Cardiac muscle cell (in vitro differentiated cells and primary cell): ENCODE data around the gene PBX2. TPM values are rescaled to one million over a fixed set of nuclear protein-coding genes. Genes with fewer than 3 reads are reported as not detected.
"Not testable (repeated sequence)": the region's sequence is repeated elsewhere in the genome, so short reads cannot be mapped to it uniquely, and the experiment has no call there.

ENCODE experiments used
- DNase-seq, 2 donors: peaks; one replicate each; pipeline versions ENCODE4 v3.0.0 to v3.0.0-alpha.2; 2010 to 2017; ENCODE audit warnings: low read depth in 1 of 2, low spot score in 1 of 2
- H3K27ac ChIP-seq: fragments of 200-600 bp; sonication (generic); 2 replicates; pipeline ENCODE4 v1.5.1; 2016
- H3K27me3 ChIP-seq: fragments of 200-600 bp; sonication (generic); 2 replicates; pipeline ENCODE4 v1.6.0; 2016; ENCODE audit warnings: control low read depth
- H3K36me3 ChIP-seq: fragments of 200-600 bp; sonication (generic); 2 replicates; pipeline ENCODE4 v1.5.1; 2016; ENCODE audit warnings: control low read depth
- H3K4me1 ChIP-seq: fragments of 200-600 bp; sonication (generic); 2 replicates; pipeline ENCODE4 v1.8.1; 2017; ENCODE audit warnings: low read depth, mild to moderate bottlenecking, mixed run types
- H3K4me3 ChIP-seq: fragments of 200-600 bp; sonication (generic); 2 replicates; pipeline ENCODE4 v1.5.1; 2016; ENCODE audit warnings: mild to moderate bottlenecking
- H3K9me3 ChIP-seq: fragments of 200-600 bp; sonication (generic); 2 replicates; pipeline ENCODE4 v1.5.1; 2017; ENCODE audit warnings: low read depth, mild to moderate bottlenecking, control low read depth
- CTCF ChIP-seq: IDR thresholded peaks from 2 replicates; pipeline ENCODE4 v1.5.1; 2012; ENCODE audit warnings: low read depth, mild to moderate bottlenecking, low read length
- polyA plus RNA-seq: library from polyadenylated mRNA; unstranded; fragments of >200 nt; fragmentation: Nextera tagmentation; extraction: Ambion mirVana; gene quantifications from 2 replicates; pipeline ENCODE4 v1.2.1, GENCODE V29; 2016
- total RNA-seq: library from RNA; depleted of rRNA; stranded (reverse); fragments of >200 nt; gene quantifications from 2 replicates; pipeline ENCODE4 v1.2.3, GENCODE V29; 2016

The PBX2 gene
- total and polyA plus RNA-seq, 2 experiments from 2014 or later = 17.3 to 124 TPM

- DNase-seq = no peak
- H3K27ac ChIP-seq = peak overlapping the region; percentile 76
- H3K4me3 ChIP-seq = no peak overlapping the region
- no peak for TF ChIP-seq CTCF
- peaks cover 15% of the 10 kb centered on the region for H3K36me3 ChIP-seq
- no peaks in the 10 kb centered on the region for H3K9me3 ChIP-seq
- H3K4me1 ChIP-seq = peaks cover 4% of the 10 kb centered on the region
- H3K27me3 ChIP-seq = no peaks in the 10 kb centered on the region
Observed at GRCh38 chr6:32187009-32187709, 2.8 kb downstream of the PBX2 start.

GRCh38 chr6:32186151-32186840, 3.7 kb downstream of the PBX2 start:
- Histone ChIP-seq H3K27ac (peak overlapping the region; percentile 76), H3K36me3 (peaks cover 15% of the 10 kb centered on the region)
- not testable (repeated sequence) for DNase-seq, H3K27me3 ChIP-seq, H3K9me3 ChIP-seq, H3K4me3 ChIP-seq, H3K4me1 ChIP-seq

GRCh38 chr6:32185681-32186131, 4.3 kb downstream of the PBX2 start:
- peak overlapping the region; percentile 76 for H3K27ac ChIP-seq
- peak; percentile 74 to 93 for DNase-seq

GRCh38 chr6:32184084-32184640, 5.8 kb downstream of the PBX2 start, which contains the start of gene AGER:
TSS of gene AGER (minus strand) at chr6:32184253. CDS start at chr6:32184222, 31 bp downstream.
- no peak for DNase-seq
- TF ChIP-seq CTCF = no peak
- H3K36me3 ChIP-seq = peaks cover 15% of the 10 kb centered on the region
- H3K27me3 ChIP-seq = no peaks in the 10 kb centered on the region
- H3K9me3 ChIP-seq = no peaks in the 10 kb centered on the region
- peak within 1 kb of the TSS; percentile 71 for H3K27ac ChIP-seq
- H3K4me1 ChIP-seq = peaks cover 8% of the 10 kb centered on the region
- no peak within 1 kb of the TSS for H3K4me3 ChIP-seq

More at GRCh38 chr6:32185681-32186131, 4.3 kb downstream of the PBX2 start:
- H3K9me3 ChIP-seq, H3K27me3 ChIP-seq, H3K4me3 ChIP-seq, H3K4me1 ChIP-seq: not testable (repeated sequence)
- H3K36me3 ChIP-seq = peaks cover 15% of the 10 kb centered on the region

GRCh38 chr6:32183483-32184083, 6.4 kb downstream of the PBX2 start:
- no peaks in the 10 kb centered on the region for H3K9me3 ChIP-seq
- no peaks in the 10 kb centered on the region for H3K27me3 ChIP-seq
- DNase-seq = no peak
- peak overlapping the region; percentile 71 for H3K27ac ChIP-seq
- peaks cover 9% of the 10 kb centered on the region for H3K4me1 ChIP-seq
- H3K36me3 ChIP-seq = peaks cover 15% of the 10 kb centered on the region
- no peak for TF ChIP-seq CTCF
- H3K4me3 ChIP-seq = no peak overlapping the region

GRCh38 chr6:32183030-32183429, 7.0 kb downstream of the PBX2 start:
- Histone ChIP-seq H3K4me1 (peaks cover 6% of the 10 kb centered on the region), H3K27ac (peak overlapping the region; percentile 71), H3K27me3 (no peaks in the 10 kb centered on the region), H3K9me3 (no peaks in the 10 kb centered on the region), H3K36me3 (peaks cover 15% of the 10 kb centered on the region), H3K4me3 (no peak overlapping the region)
- DNase-seq = no peak
- no peak for TF ChIP-seq CTCF
